Activated CD4-positive, alpha-beta T cell treated with anti-CD3 and anti-CD28 coated beads, Interleukin-2, amount 10 ng/mL, durations not matched to agents 24 days and 14 days (primary cell): ENCODE data around the gene OAF. TPM values are rescaled to one million over a fixed set of nuclear protein-coding genes. Genes with fewer than 3 reads are reported as not detected.

Experiments
- DNase-seq: peaks from one replicate; pipeline ENCODE4 v3.0.0; 2022
- H3K27ac Mint-ChIP-seq: one replicate; pipeline ENCODE4 v1.8.0; 2022; ENCODE audit warnings: mild to moderate bottlenecking, mixed read lengths
- H3K27me3 Mint-ChIP-seq: one replicate; pipeline ENCODE4 v1.8.0; 2022; ENCODE audit warnings: mixed read lengths
- H3K36me3 Mint-ChIP-seq: one replicate; pipeline ENCODE4 v1.8.0; 2022; ENCODE audit warnings: low read depth, mild to moderate bottlenecking, mixed read lengths
- H3K4me1 Mint-ChIP-seq: one replicate; pipeline ENCODE4 v1.8.0; 2021; ENCODE audit warnings: mixed read lengths
- H3K4me3 Mint-ChIP-seq: one replicate; pipeline ENCODE4 v1.8.0; 2022; ENCODE audit warnings: mild to moderate bottlenecking, moderate library complexity, mixed read lengths
- H3K9me3 Mint-ChIP-seq: one replicate; pipeline ENCODE4 v1.8.0; 2021; ENCODE audit warnings: mixed read lengths
- intact Hi-C: fragments of 100-400 bp; cut with micrococcal nuclease; formaldehyde crosslinking; loops from one replicate; pipeline ENCODE4 v1.15.1; 2023
- total RNA-seq: library from RNA; stranded (reverse); gene quantifications from 2 replicates; pipeline ENCODE4 v1.2.3, GENCODE V29; 2022

Gene OAF
- total RNA-seq, 1 donor from 2014 or later: 2.3 TPM

DNA sequence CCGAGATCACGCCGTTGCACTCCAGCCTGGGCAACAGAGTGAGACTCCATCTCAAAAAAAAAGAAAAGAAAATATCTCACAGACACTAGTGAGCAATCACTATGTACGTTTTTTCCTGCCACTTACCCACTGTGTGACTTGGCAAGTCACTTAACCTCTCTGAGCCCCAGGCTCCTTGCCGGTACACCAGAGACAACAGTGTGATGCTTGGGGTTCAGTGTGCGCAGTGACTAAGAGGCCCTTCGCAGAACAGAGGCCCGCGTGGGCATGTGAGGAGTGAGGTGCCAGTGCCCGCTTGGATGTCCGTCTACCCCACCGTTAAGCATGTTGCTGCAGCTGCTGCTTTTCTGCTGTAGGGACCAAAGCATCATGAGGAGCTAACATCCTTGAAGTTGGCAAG, 6.7 kb downstream of the OAF start:
- intact Hi-C loops: no loop called here
- peaks cover 20% of the 10 kb centered on the region for H3K27me3 Mint-ChIP-seq

DNA sequence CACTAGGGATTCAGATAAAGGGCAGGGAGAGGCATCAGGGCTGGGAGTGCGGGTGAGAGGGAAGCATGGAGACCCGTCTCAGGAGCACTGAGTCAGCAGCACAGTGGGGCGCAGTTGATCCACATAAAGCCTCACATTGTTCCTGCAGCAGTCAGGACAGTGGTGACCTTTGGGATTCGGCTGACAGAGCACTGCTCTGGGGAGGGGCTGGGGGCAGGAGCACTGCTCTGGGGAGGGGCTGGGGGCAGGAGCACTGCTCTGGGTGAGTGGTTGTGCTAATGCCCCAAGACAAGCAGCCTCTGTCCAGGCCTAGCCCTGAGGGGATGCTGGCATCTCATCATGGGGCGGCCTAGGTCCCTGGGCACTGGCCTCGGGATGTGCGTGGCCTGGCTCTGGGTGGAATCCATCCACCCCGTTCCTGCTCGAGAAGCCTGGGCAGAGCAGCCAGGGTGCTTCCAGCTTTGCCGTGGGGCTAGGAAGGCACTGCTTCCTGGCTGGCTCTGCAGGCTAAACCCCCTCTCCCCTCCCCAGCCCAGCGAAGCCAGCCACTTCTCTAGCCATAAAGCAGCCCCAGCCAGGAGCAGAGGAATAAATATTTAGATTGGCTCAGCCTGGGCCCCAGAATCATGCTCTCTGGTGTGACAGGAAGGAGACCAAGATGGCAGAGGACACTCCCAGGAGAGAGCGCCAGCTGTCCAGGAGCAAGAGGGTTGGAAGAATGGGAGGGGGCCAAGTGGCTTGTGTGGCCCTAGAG, 7.3 kb downstream of the OAF start:
- H3K36me3 Mint-ChIP-seq: no peaks in the 10 kb centered on the region
- no peak for DNase-seq
- H3K27ac Mint-ChIP-seq: no peak overlapping the region
- H3K4me1 Mint-ChIP-seq: peaks cover 7% of the 10 kb centered on the region
- no peaks in the 10 kb centered on the region for H3K9me3 Mint-ChIP-seq
- peaks cover 14% of the 10 kb centered on the region for H3K27me3 Mint-ChIP-seq
- no peak overlapping the region for H3K4me3 Mint-ChIP-seq
- intact Hi-C loops: no loop called here

More for the DNA sequence above, 6.7 kb downstream of the OAF start:
- no peak for DNase-seq
- no peak overlapping the region for H3K27ac Mint-ChIP-seq
- no peak overlapping the region for H3K4me3 Mint-ChIP-seq
- no peaks in the 10 kb centered on the region for H3K9me3 Mint-ChIP-seq
- peaks cover 7% of the 10 kb centered on the region for H3K4me1 Mint-ChIP-seq
- H3K36me3 Mint-ChIP-seq: no peaks in the 10 kb centered on the region

DNA sequence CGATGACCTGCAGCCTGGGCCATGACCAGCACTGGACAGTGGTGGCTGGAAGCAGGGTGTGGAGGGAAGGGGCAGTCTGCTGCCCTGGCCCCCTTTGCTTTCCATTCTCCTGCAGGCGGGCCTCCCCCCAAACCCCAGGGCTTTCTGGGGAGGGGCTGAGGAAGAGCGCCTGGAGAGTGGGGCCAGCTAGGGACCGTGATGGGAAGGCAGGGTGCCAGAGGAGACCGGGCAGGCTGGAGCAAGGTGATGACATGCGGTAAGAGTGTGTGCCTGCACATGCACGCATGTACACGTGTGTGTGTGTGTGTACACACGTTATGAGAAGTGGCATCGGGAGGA, 7.8 kb downstream of the OAF start:
- peaks cover 14% of the 10 kb centered on the region for H3K27me3 Mint-ChIP-seq
- H3K4me3 Mint-ChIP-seq: no peak overlapping the region
- intact Hi-C loops: no loop called here
- H3K4me1 Mint-ChIP-seq: peaks cover 7% of the 10 kb centered on the region
- H3K9me3 Mint-ChIP-seq: no peaks in the 10 kb centered on the region
- DNase-seq: no peak
- H3K27ac Mint-ChIP-seq: no peak overlapping the region
- H3K36me3 Mint-ChIP-seq: no peaks in the 10 kb centered on the region

DNA sequence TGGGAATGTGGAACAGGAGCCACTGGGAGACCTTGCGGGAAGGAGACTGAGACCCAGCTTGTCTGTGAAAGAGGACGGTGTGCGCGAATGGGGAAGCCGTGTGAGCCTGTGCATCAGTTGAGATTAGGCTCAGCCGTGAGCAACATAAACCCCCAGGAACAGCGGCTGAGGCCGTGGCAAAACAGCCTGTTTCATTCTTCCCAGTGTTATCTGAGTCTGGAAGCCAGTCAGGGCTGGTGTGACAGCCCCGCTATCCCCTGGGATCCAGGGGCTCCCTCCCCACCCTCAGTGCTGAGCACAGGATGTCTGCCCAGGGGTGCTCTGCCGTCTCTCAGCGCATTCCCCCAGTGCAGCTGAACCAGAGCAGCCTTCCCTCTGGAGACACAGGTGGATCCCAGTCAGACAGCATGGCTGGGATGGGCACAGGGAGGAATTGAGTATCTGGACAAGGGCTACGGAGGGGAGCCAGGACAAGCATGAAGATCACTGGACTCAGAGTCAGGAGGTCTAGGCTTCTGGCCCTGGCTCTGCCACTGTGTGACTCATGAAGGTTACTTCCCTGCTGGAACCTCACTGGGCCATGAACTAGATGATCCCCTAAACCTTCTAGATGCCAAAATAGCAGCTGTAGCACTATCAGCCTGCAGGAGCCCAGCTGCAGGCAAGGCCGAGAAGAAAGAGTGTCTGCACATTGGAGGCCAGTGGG, 8.6 kb downstream of the OAF start:
- H3K4me3 Mint-ChIP-seq: no peak overlapping the region
- H3K27me3 Mint-ChIP-seq: peaks cover 15% of the 10 kb centered on the region
- no peak for DNase-seq
- H3K9me3 Mint-ChIP-seq: no peaks in the 10 kb centered on the region
- peaks cover 7% of the 10 kb centered on the region for H3K4me1 Mint-ChIP-seq
- intact Hi-C loops: no loop called here
- H3K36me3 Mint-ChIP-seq: no peaks in the 10 kb centered on the region
- no peak overlapping the region for H3K27ac Mint-ChIP-seq

DNA sequence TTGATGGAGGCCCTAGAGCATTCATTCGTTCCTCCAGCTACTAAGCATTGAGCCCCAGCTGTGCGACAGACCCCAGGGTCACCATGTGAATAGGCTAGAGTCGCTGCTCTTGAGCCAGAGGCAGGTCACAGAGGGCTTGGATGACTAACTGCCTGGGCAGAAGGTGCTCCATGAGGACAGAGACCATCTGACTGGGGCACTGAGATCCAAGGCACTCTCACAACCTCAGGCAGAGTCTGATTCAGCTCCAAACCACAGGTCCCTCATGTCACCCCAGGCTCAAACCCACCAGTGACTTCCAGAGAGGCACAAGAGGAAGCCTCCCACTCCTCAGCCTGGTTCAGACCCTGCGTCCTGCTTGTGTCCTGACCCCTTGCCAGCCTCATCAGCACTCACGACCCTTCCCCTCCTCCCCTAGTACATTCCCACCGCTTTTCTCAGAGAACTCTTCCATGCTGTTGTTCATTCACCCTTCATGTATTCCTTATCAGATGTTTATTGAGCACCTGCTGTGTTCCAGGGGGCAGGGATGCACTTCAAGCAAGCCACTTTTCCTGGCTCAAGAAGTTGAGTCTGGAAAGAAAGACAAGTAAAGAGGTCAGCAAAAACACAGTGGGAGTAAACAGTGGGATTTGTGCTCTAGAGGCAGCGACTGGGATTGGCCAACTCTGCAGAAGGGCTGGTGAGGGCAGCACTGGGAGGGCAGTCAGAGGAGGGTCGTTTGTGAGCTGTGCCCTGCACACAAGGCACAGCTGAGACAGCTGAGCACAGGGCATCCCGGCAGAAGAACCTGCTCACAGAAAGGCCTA, 9.3 kb downstream of the OAF start:
- no peak for DNase-seq
- Mint-ChIP-seq H3K9me3 (no peaks in the 10 kb centered on the region), H3K27ac (no peak overlapping the region), H3K4me1 (peaks cover 7% of the 10 kb centered on the region), H3K4me3 (no peak overlapping the region), H3K36me3 (no peaks in the 10 kb centered on the region), H3K27me3 (peaks cover 17% of the 10 kb centered on the region)
- intact Hi-C loops: no loop called here

DNA sequence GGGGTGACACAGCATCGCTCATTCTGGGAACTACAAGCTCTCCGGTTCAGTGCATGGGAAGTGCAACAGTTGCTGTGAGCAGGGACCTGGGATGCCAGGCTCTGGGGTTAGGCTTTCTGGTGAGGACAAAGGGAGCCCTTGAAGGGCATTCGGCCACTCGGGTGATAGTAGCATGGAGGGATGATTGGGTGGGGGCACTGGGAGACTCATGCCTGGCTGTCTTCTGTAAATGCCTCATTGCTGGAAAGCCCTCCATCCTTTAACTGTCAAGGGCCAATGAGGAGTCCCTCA, 9.9 kb downstream of the OAF start:
- no peaks in the 10 kb centered on the region for H3K9me3 Mint-ChIP-seq
- peaks cover 21% of the 10 kb centered on the region for H3K27me3 Mint-ChIP-seq
- H3K4me3 Mint-ChIP-seq: no peak overlapping the region
- intact Hi-C loops: no loop called here
- H3K27ac Mint-ChIP-seq: no peak overlapping the region
- H3K4me1 Mint-ChIP-seq: peaks cover 7% of the 10 kb centered on the region
- H3K36me3 Mint-ChIP-seq: no peaks in the 10 kb centered on the region
- DNase-seq: no peak

DNA sequence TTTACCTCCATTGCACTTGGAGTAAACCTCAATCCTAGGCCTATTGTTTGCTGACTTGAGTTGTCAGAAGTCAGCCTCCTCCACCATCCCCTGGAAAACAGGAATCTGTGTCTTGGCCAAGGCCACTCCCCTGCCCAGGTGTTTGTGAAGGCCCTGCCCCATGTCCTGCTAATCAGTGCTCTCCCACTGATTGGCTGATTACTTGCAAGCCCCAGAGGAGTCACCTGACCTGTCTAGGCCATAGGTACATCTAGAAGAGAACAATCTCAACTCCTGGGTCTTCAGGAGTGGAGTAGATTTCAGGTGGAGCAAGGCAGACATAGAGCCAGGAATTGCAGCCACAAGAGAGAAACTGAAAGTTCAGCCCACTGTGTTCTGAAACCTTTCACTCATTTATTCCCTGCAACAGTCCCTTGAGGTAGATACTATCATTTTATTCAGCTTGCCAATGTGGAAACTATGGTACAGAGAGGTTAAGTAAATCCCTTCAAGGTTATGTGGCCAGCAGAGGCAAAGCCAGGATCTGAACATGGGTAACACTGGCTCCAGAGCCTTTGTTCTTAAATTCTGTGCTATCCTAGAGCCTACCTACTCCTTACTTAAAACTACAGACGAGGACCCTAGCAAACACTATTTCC, 10.4 kb downstream of the OAF start:
- H3K27ac Mint-ChIP-seq: no peak overlapping the region
- H3K4me1 Mint-ChIP-seq: peaks cover 7% of the 10 kb centered on the region
- no peaks in the 10 kb centered on the region for H3K9me3 Mint-ChIP-seq
- intact Hi-C loops: no loop called here
- no peak for DNase-seq
- H3K36me3 Mint-ChIP-seq: no peaks in the 10 kb centered on the region
- H3K4me3 Mint-ChIP-seq: no peak overlapping the region
- peaks cover 25% of the 10 kb centered on the region for H3K27me3 Mint-ChIP-seq

DNA sequence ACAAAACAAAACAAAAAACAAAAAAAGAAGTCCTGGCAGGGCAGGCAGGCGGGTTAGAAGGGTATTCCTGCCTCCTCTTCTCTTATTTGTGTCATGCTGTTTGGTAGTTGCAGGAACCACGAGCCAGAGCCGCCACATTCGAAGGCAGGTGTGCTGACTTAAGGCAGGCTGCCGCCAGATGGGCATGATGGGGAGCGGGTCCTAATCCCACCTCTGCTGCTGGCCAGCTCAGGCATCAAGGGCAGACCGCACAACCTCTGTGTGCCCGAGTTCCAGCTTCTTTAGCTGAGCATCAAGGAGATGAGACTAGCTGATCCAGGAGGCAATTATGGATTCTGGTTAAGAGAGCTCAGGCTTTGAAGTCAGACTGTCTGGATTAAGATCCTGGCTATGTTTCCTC, 12.1 kb downstream of the OAF start:
- H3K9me3 Mint-ChIP-seq: no peaks in the 10 kb centered on the region
- DNase-seq: no peak
- H3K4me3 Mint-ChIP-seq: no peak overlapping the region
- H3K27me3 Mint-ChIP-seq: peaks cover 25% of the 10 kb centered on the region
- H3K4me1 Mint-ChIP-seq: peaks cover 7% of the 10 kb centered on the region
- H3K27ac Mint-ChIP-seq: no peak overlapping the region
- intact Hi-C loops: no loop called here
- no peaks in the 10 kb centered on the region for H3K36me3 Mint-ChIP-seq

DNA sequence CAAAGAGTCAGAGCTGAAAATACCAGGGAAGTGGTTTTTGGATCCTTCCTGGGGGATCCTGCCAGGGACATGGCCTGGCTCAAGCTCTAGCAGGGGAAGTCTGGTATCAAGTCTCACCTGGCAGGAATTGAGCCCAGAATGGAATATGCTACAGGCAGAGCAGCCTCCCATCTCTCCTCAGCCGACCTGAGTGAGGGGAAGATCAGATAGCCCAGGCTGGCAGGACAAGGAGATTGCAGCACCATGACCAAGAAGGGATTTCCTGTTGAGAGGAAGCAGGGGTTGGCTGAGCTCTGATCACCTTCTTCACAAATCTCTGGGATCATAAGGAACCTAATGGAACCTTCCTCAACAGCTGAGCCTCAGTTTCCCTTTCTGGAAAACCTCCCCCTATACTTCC, 13.0 kb downstream of the OAF start:
- H3K36me3 Mint-ChIP-seq: no peaks in the 10 kb centered on the region
- intact Hi-C loops: no loop called here
- H3K27me3 Mint-ChIP-seq: peaks cover 25% of the 10 kb centered on the region
- no peak overlapping the region for H3K4me3 Mint-ChIP-seq
- no peak for DNase-seq
- H3K4me1 Mint-ChIP-seq: peaks cover 7% of the 10 kb centered on the region
- no peak overlapping the region for H3K27ac Mint-ChIP-seq
- no peaks in the 10 kb centered on the region for H3K9me3 Mint-ChIP-seq

DNA sequence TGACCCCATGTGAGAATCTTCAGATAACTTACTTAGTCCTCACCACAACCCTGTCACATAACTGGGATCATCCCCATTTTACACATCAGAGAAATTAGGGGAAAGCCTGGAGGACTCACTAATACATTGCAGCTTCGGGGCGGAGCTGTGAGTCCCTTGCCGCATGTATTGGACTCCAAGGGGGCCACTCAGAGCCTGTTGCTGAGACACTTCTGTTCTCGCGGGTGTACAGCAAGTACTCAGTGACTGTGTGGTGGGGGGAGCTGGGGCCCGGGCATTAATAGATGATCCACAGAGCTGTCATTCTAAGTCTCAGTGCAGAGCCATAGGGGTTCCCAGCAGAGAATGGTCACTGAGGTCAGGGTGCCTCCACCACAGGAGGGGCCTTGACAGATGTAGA, 13.5 kb downstream of the OAF start:
- intact Hi-C loops: no loop called here
- Mint-ChIP-seq H3K4me3 (no peak overlapping the region), H3K36me3 (no peaks in the 10 kb centered on the region), H3K9me3 (no peaks in the 10 kb centered on the region), H3K27me3 (peaks cover 25% of the 10 kb centered on the region), H3K4me1 (peaks cover 7% of the 10 kb centered on the region), H3K27ac (no peak overlapping the region)
- DNase-seq: no peak

DNA sequence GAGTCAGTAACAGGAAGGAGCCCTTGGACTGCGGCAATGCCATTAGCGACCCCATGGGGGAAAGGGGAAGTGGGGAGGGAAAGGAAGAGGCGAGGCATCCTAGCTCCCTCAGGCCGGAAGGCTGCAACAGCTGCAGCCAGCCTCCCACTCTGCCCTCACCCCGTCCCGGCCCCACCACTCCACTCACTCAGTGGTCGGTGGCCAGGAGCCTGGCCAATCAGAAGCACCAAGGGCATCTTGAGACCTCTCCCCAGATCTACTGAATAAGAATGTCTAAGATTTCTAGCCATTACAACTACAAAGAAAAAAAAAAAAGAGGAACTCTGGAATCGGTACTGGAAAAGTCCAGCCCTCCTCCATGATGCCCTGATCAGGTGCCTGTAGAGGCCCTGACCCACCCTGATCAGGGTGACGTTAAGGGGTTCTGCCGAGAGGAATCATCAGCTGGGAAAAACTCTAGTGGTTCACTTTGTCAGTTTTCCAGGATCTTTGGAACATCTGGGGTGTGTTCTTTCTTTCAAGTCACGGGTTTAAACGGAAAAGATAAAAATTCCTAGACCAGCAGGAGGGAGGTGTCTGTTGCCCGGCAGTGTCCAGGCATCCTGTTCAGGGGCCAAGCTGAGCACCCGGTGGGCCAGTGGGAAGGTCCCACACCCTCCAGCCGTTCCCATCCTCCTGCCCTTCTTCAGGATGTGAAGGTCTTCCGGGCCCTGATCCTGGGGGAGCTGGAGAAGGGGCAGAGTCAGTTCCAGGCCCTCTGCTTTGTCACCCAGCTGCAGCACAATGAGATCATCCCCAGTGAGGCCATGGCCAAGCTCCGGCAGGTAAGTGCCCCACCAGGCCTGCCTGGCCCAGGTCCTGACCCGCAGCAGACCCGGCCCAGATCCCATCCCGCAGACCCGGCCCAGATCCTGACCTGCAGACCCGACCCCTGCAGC, 14.4 kb downstream of the OAF start:
- peaks cover 25% of the 10 kb centered on the region for H3K27me3 Mint-ChIP-seq
- H3K4me1 Mint-ChIP-seq: peaks cover 7% of the 10 kb centered on the region
- no peak overlapping the region for H3K27ac Mint-ChIP-seq
- no peak overlapping the region for H3K4me3 Mint-ChIP-seq
- no peaks in the 10 kb centered on the region for H3K36me3 Mint-ChIP-seq
- no peak for DNase-seq
- intact Hi-C loops: no loop called here
- no peaks in the 10 kb centered on the region for H3K9me3 Mint-ChIP-seq

DNA sequence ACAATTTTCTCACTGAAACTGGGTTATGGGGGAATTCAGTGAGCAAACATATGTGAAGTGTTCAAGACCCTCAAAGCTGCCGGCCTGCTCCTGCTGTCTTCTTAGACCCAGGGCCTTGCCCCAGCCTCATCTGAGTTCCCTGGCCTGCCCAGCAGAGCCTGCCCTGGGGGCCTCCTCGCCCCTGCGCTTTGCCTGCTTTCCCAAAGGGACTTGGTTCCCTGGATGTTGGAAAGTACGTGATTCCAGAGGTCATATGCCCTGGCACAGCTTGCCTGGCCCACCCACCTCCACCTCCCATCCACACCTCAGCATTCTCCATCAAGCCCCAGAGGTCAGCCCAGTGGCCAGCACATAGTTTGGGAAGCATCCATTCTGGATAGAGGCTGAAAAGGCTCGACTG, 15.4 kb downstream of the OAF start:
- Mint-ChIP-seq H3K27me3 (peaks cover 26% of the 10 kb centered on the region), H3K9me3 (no peaks in the 10 kb centered on the region), H3K36me3 (no peaks in the 10 kb centered on the region), H3K4me1 (peaks cover 4% of the 10 kb centered on the region), H3K27ac (no peak overlapping the region), H3K4me3 (no peak overlapping the region)
- intact Hi-C loops: no loop called here
- DNase-seq: no peak

DNA sequence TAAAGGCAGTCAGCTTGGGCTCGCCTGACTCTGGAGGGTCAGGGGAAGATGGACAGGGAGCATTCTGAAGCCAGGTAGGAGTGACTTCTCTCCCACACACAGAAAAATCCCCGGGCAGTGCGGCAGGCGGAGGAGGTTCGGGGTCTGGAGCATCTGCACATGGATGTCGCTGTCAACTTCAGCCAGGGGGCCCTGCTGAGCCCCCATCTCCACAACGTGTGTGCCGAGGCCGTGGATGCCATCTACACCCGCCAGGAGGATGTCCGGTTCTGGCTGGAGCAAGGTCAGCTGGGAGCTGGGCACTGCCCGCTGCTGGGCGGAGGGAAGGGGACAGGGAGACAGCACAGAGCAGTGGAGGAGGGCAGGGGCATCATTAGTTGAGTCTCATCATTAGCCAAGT, 15.9 kb downstream of the OAF start:
- Mint-ChIP-seq H3K9me3 (no peaks in the 10 kb centered on the region), H3K36me3 (no peaks in the 10 kb centered on the region), H3K27me3 (peaks cover 26% of the 10 kb centered on the region), H3K4me1 (no peaks in the 10 kb centered on the region), H3K27ac (no peak overlapping the region), H3K4me3 (no peak overlapping the region)
- no peak for DNase-seq
- intact Hi-C loops: no loop called here
